Central memory CD8-positive, alpha-beta T cell (primary cell): ENCODE results near the gene APBB2.

ENCODE experiments used
- ATAC-seq: fragments of 150-1000 bp; cut with Tn5 transposase; replicated peaks from 2 replicates; pipeline ENCODE4 v1.10.0; 2022; ENCODE audit warnings: mild to moderate bottlenecking, moderate FRiP score, moderate number of reproducible peaks; ENCODE audit not compliant: poor library complexity, severe bottlenecking; ENCODE audit errors: extremely low read depth
- DNase-seq, 2 donors: peaks; one replicate each; pipeline ENCODE4 v3.0.0; 2021; ENCODE audit warnings: low spot score in 2 of 2
- H3K27ac Mint-ChIP-seq: one replicate; pipeline ENCODE4 v1.8.0; 2022; ENCODE audit warnings: low read depth, mild to moderate bottlenecking, moderate library complexity, mixed read lengths
- H3K27me3 Mint-ChIP-seq: one replicate; pipeline ENCODE4 v1.8.0; 2022; ENCODE audit warnings: mixed read lengths
- H3K36me3 Mint-ChIP-seq: one replicate; pipeline ENCODE4 v1.8.0; 2022; ENCODE audit warnings: mild to moderate bottlenecking, moderate library complexity, mixed read lengths; ENCODE audit not compliant: insufficient read depth
- H3K4me1 Mint-ChIP-seq: one replicate; pipeline ENCODE4 v1.8.0; 2022; ENCODE audit warnings: mixed read lengths
- H3K4me3 Mint-ChIP-seq: one replicate; pipeline ENCODE4 v1.8.0; 2022; ENCODE audit warnings: mild to moderate bottlenecking, moderate library complexity, mixed read lengths
- H3K9me3 Mint-ChIP-seq: one replicate; pipeline ENCODE4 v1.8.0; 2022; ENCODE audit warnings: mixed read lengths

The APBB2 gene

GRCh38 chr4:40811956-40812355 lies 402.4 kb downstream of the APBB2 start:
- Mint-ChIP-seq H3K4me3 (no peak overlapping the region), H3K9me3 (no peaks in the 10 kb centered on the region), H3K27me3 (peaks cover 20% of the 10 kb centered on the region), H3K4me1 (no peaks in the 10 kb centered on the region), H3K36me3 (no peaks in the 10 kb centered on the region), H3K27ac (no peak overlapping the region)
- DNase-seq (no peak), ATAC-seq (no peak)

- no peak overlapping the region for H3K27ac Mint-ChIP-seq
- no peak overlapping the region for H3K4me3 Mint-ChIP-seq
Observed at GRCh38 chr4:40808926-40809457, 405.4 kb downstream of the APBB2 start.

GRCh38 chr4:40804598-40804997 lies 409.7 kb downstream of the APBB2 start:
- no peak for ATAC-seq
- DNase-seq = no peak
- no peak overlapping the region for H3K4me3 Mint-ChIP-seq
- H3K27ac Mint-ChIP-seq = no peak overlapping the region
- H3K36me3 Mint-ChIP-seq = peaks cover 2% of the 10 kb centered on the region
- peaks cover 20% of the 10 kb centered on the region for H3K27me3 Mint-ChIP-seq
- H3K9me3 Mint-ChIP-seq = no peaks in the 10 kb centered on the region
- no peaks in the 10 kb centered on the region for H3K4me1 Mint-ChIP-seq

More at GRCh38 chr4:40808926-40809457, 405.4 kb downstream of the APBB2 start:
- DNase-seq (no peak), ATAC-seq (no peak)
- Mint-ChIP-seq H3K9me3 (no peaks in the 10 kb centered on the region), H3K4me1 (no peaks in the 10 kb centered on the region), H3K36me3 (no peaks in the 10 kb centered on the region), H3K27me3 (peaks cover 20% of the 10 kb centered on the region)

GRCh38 chr4:40800064-40800463 lies 414.3 kb downstream of the APBB2 start:
- peaks cover 2% of the 10 kb centered on the region for H3K36me3 Mint-ChIP-seq
- no peaks in the 10 kb centered on the region for H3K4me1 Mint-ChIP-seq
- ATAC-seq = no peak
- H3K9me3 Mint-ChIP-seq = no peaks in the 10 kb centered on the region
- no peak overlapping the region for H3K27ac Mint-ChIP-seq
- no peak for DNase-seq
- H3K4me3 Mint-ChIP-seq = no peak overlapping the region
- H3K27me3 Mint-ChIP-seq = no peaks in the 10 kb centered on the region

GRCh38 chr4:40789771-40790170 lies 424.6 kb downstream of the APBB2 start:
- Mint-ChIP-seq H3K4me3 (no peak overlapping the region), H3K9me3 (no peaks in the 10 kb centered on the region), H3K27ac (no peak overlapping the region), H3K27me3 (peaks cover 47% of the 10 kb centered on the region), H3K4me1 (no peaks in the 10 kb centered on the region), H3K36me3 (no peaks in the 10 kb centered on the region)
- no peak for ATAC-seq
- DNase-seq = no peak

GRCh38 chr4:40789031-40789430 lies 425.3 kb downstream of the APBB2 start:
- no peak overlapping the region for H3K27ac Mint-ChIP-seq
- DNase-seq = no peak
- no peaks in the 10 kb centered on the region for H3K4me1 Mint-ChIP-seq
- H3K4me3 Mint-ChIP-seq = no peak overlapping the region
- H3K36me3 Mint-ChIP-seq = no peaks in the 10 kb centered on the region
- no peak for ATAC-seq
- H3K27me3 Mint-ChIP-seq = peaks cover 54% of the 10 kb centered on the region
- H3K9me3 Mint-ChIP-seq = no peaks in the 10 kb centered on the region

- no peaks in the 10 kb centered on the region for H3K36me3 Mint-ChIP-seq
- no peak overlapping the region for H3K4me3 Mint-ChIP-seq
- H3K27ac Mint-ChIP-seq = no peak overlapping the region
- H3K27me3 Mint-ChIP-seq = peaks cover 57% of the 10 kb centered on the region
- no peak for ATAC-seq
- no peaks in the 10 kb centered on the region for H3K9me3 Mint-ChIP-seq
- no peaks in the 10 kb centered on the region for H3K4me1 Mint-ChIP-seq
- DNase-seq = no peak
Observed at GRCh38 chr4:40788331-40788730, 426.0 kb downstream of the APBB2 start.

GRCh38 chr4:40785727-40786126 lies 428.6 kb downstream of the APBB2 start:
- ATAC-seq (no peak), DNase-seq (no peak)
- H3K27ac Mint-ChIP-seq = no peak overlapping the region
- no peak overlapping the region for H3K4me3 Mint-ChIP-seq
- H3K9me3 Mint-ChIP-seq = no peaks in the 10 kb centered on the region
- H3K4me1 Mint-ChIP-seq = no peaks in the 10 kb centered on the region
- H3K27me3 Mint-ChIP-seq = peaks cover 67% of the 10 kb centered on the region
- H3K36me3 Mint-ChIP-seq = no peaks in the 10 kb centered on the region

GRCh38 chr4:40782876-40783275 lies 431.5 kb downstream of the APBB2 start:
- Mint-ChIP-seq H3K9me3 (no peaks in the 10 kb centered on the region), H3K36me3 (peaks cover 2% of the 10 kb centered on the region), H3K4me1 (no peaks in the 10 kb centered on the region), H3K27ac (no peak overlapping the region), H3K4me3 (no peak overlapping the region), H3K27me3 (peaks cover 67% of the 10 kb centered on the region)
- DNase-seq = no peak
- ATAC-seq = no peak

GRCh38 chr4:40778090-40778489 lies 436.3 kb downstream of the APBB2 start:
- ATAC-seq = no peak
- Mint-ChIP-seq H3K9me3 (no peaks in the 10 kb centered on the region), H3K4me3 (no peak overlapping the region), H3K27ac (no peak overlapping the region), H3K36me3 (peaks cover 2% of the 10 kb centered on the region), H3K27me3 (peaks cover 37% of the 10 kb centered on the region), H3K4me1 (no peaks in the 10 kb centered on the region)
- DNase-seq = no peak

- DNase-seq = no peak
Observed at GRCh38 chr4:40769266-40769665, 445.1 kb downstream of the APBB2 start.

GRCh38 chr4:40763228-40763716 lies 451.1 kb downstream of the APBB2 start:
- no peaks in the 10 kb centered on the region for H3K9me3 Mint-ChIP-seq
- peak; percentile 64 for ATAC-seq
- H3K4me3 Mint-ChIP-seq = no peak overlapping the region

More at GRCh38 chr4:40769266-40769665, 445.1 kb downstream of the APBB2 start:
- peaks cover 17% of the 10 kb centered on the region for H3K27me3 Mint-ChIP-seq
- H3K27ac Mint-ChIP-seq = no peak overlapping the region
- H3K9me3 Mint-ChIP-seq = no peaks in the 10 kb centered on the region
- H3K4me1 Mint-ChIP-seq = no peaks in the 10 kb centered on the region
- H3K4me3 Mint-ChIP-seq = no peak overlapping the region
- no peak for ATAC-seq
- no peaks in the 10 kb centered on the region for H3K36me3 Mint-ChIP-seq

More at GRCh38 chr4:40763228-40763716, 451.1 kb downstream of the APBB2 start:
- no peak for DNase-seq
- H3K36me3 Mint-ChIP-seq = no peaks in the 10 kb centered on the region
- H3K4me1 Mint-ChIP-seq = peaks cover 9% of the 10 kb centered on the region
- no peak overlapping the region for H3K27ac Mint-ChIP-seq
- H3K27me3 Mint-ChIP-seq = no peaks in the 10 kb centered on the region
